CD4-positive, alpha-beta T cell treated with Interleukin-4 for 4 hours (primary cell): Measurements from ENCODE around the gene SEMA3A.

Experiments
- DNase-seq: peaks from one replicate; pipeline ENCODE4 v3.0.0-alpha.2; 2020

Gene SEMA3A

DNA sequence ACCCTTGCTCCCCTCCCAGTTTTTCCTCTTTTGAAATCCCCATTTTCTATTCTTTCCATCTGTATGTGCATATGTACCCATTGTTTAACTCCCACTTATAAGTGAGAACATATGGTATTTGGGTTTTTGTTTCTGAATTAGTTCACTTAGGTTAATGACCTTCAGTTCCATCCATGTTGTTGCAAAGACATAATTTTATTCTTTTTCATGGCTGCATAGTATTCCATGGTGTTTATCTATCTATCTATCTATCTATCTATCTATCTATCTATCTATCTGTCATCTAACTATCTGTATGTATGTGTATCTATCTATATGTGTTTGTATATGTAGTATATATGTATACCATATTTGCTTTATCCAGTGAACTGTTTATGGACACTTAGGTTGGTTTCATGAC lies 281.4 kb downstream of the SEMA3A start:
- no peak for DNase-seq

DNA sequence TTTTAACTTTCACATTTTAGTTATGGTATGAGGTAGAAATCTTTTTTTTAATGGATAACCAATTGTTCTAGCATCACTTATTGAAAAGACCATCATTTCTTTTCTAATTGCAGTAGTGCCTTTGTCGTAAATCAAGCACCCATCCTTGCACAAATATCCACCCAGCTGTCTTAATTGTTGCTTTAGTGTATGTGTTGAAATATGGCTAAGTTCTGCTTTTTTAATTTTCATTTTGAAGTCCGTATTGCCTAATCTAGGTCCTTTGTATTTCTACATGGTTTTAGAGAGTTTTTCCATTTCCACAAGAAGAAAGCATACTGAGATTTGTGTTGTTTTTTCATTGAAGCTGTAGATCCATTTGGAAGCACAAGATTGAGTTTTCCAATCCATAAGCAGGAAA lies 286.1 kb downstream of the SEMA3A start:
- no peak for DNase-seq
